Karpas-422 (cell line): ENCODE results near the gene ATRNL1. TPM values are rescaled to one million over a fixed set of nuclear protein-coding genes. Genes with fewer than 3 reads are reported as not detected.

Experiments used
- DNase-seq: peaks from one replicate; pipeline ENCODE4 v3.0.0-alpha.2; 2015
- H2AFZ ChIP-seq: fragments of 200-600 bp; sonication (generic); 2 replicates; pipeline ENCODE4 v1.6.1; 2014; ENCODE audit warnings: antibody characterized with exemption, low read length, mixed read lengths
- H3K27ac ChIP-seq: fragments of 200-600 bp; sonication (generic); 2 replicates; pipeline ENCODE4 v1.5.1; 2014; ENCODE audit warnings: mild to moderate bottlenecking, low read length, moderate library complexity
- H3K27me3 ChIP-seq: fragments of 200-600 bp; sonication (generic); 2 replicates; pipeline ENCODE4 v1.6.1; 2014; ENCODE audit warnings: low read length, mixed read lengths
- H3K36me3 ChIP-seq: fragments of 200-600 bp; sonication (generic); 2 replicates; pipeline ENCODE4 v1.6.1; 2014; ENCODE audit warnings: low read length, mixed read lengths; ENCODE audit not compliant: insufficient read depth
- H3K4me1 ChIP-seq: fragments of 200-600 bp; sonication (generic); 2 replicates; pipeline ENCODE4 v1.6.1; 2014; ENCODE audit warnings: mild to moderate bottlenecking, low read length, mixed read lengths
- H3K4me2 ChIP-seq: fragments of 200-600 bp; sonication (generic); 2 replicates; pipeline ENCODE4 v1.6.1; 2014; ENCODE audit warnings: low read length, low read depth, mild to moderate bottlenecking; ENCODE audit not compliant: poor library complexity, severe bottlenecking
- H3K4me3 ChIP-seq: fragments of 200-600 bp; sonication (generic); 2 replicates; pipeline ENCODE4 v1.5.1; 2014; ENCODE audit warnings: mild to moderate bottlenecking, antibody characterized with exemption, low read length, mixed read lengths
- H3K79me2 ChIP-seq: fragments of 200-600 bp; sonication (generic); 2 replicates; pipeline ENCODE4 v1.6.1; 2014; ENCODE audit warnings: mild to moderate bottlenecking, low read length, mixed read lengths
- H3K9ac ChIP-seq: fragments of 200-600 bp; sonication (generic); 2 replicates; pipeline ENCODE4 v1.6.0; 2014; ENCODE audit warnings: low read length
- H3K9me2 ChIP-seq: fragments of 200-600 bp; sonication (generic), shearing (Covaris generic); replicated peaks from 2 replicates; pipeline ENCODE4 v1.6.0; 2014; ENCODE audit warnings: mild to moderate bottlenecking, low read length, moderate library complexity; ENCODE audit not compliant: insufficient read depth
- H3K9me3 ChIP-seq: fragments of 300-700, 200-600 bp; sonication (generic); 2 replicates; pipeline ENCODE4 v1.6.1; 2014; ENCODE audit warnings: low read length, mixed read lengths
- H4K20me1 ChIP-seq: fragments of 200-600 bp; sonication (generic); 2 replicates; pipeline ENCODE4 v1.6.1; 2014; ENCODE audit warnings: mild to moderate bottlenecking, antibody characterized with exemption, low read length, low read depth; ENCODE audit not compliant: insufficient read depth
- total RNA-seq: library from RNA; depleted of rRNA; stranded (reverse); fragments of >200 nt; shearing (Covaris generic); gene quantifications from 2 replicates; pipeline ENCODE4 v1.2.3, GENCODE V29; 2014; ENCODE audit warnings: low replicate concordance

Gene ATRNL1
- total RNA-seq, 1 experiment from 2014 or later: not detected

DNA sequence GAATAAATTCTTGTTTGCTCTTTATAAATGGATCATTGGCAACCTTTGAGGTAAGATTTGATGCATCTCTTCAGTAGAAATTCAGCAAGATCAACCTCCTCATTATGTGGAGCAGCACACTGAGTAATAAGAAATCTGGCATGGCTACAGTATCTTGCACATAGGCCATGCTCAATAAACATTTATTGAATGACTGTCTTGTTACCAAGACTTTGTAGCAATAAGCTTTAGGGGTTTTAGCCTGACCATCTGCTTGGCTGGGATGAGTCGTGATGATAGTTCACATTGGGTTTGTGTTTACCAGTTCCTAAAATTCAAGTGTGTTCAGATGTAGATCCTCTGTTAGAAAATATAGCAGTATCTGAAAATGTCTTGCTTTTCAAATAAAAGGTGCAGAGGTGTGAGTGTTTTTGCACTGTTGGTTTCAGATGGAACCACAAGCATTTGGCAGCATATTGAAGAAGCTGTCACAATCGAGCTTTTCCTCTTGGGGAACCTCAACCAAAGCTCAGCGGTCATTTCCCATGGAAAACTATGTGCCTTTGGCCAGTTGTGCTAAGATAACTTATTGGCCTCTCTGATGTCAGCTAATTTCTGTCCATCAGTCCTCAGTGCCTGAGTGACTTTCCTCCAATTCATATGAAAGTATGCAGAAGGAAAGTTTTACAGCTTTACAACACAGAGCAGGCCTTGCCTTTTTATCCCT, 737.3 kb downstream of the ATRNL1 start:
- no peaks in the 10 kb centered on the region for H4K20me1 ChIP-seq
- DNase-seq: no peak
- no peaks in the 10 kb centered on the region for H3K36me3 ChIP-seq
- H3K27ac ChIP-seq: no peak overlapping the region
- H3K4me1 ChIP-seq: no peaks in the 10 kb centered on the region
- H3K9ac ChIP-seq: no peak overlapping the region
- no peaks in the 10 kb centered on the region for H3K9me3 ChIP-seq
- H3K9me2 ChIP-seq: no peaks in the 10 kb centered on the region
- no peak overlapping the region for H3K4me3 ChIP-seq
- no peaks in the 10 kb centered on the region for H3K79me2 ChIP-seq
- H3K27me3 ChIP-seq: no peaks in the 10 kb centered on the region
- no peak overlapping the region for H3K4me2 ChIP-seq
- H2AFZ ChIP-seq: no peak overlapping the region

DNA sequence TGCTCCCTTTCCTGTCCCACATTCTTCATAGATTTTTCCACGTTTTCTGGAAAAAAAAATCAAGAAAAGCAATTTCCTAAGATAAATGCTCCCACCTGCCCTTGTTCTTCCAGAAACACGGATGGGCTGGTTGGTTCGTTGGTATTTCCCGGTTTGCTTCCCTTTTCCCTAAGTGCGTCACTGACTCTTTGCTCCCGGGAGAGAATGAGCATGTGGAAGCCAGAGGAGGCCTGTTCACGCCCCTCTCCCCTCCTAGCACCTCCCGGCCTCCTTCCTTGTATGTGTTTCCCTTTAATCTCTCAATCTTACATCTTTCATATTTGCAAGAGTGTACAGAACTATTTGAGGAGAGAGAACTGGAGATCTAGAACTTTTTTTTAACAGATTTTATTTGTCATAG, 737.9 kb downstream of the ATRNL1 start:
- H3K27ac ChIP-seq: no peak overlapping the region
- no peaks in the 10 kb centered on the region for H3K9me3 ChIP-seq
- no peak overlapping the region for H3K4me2 ChIP-seq
- no peaks in the 10 kb centered on the region for H3K4me1 ChIP-seq
- no peaks in the 10 kb centered on the region for H4K20me1 ChIP-seq
- no peak overlapping the region for H3K9ac ChIP-seq
- no peaks in the 10 kb centered on the region for H3K27me3 ChIP-seq
- H2AFZ ChIP-seq: no peak overlapping the region
- no peaks in the 10 kb centered on the region for H3K36me3 ChIP-seq
- no peaks in the 10 kb centered on the region for H3K9me2 ChIP-seq
- no peak for DNase-seq
- H3K79me2 ChIP-seq: no peaks in the 10 kb centered on the region
- no peak overlapping the region for H3K4me3 ChIP-seq

DNA sequence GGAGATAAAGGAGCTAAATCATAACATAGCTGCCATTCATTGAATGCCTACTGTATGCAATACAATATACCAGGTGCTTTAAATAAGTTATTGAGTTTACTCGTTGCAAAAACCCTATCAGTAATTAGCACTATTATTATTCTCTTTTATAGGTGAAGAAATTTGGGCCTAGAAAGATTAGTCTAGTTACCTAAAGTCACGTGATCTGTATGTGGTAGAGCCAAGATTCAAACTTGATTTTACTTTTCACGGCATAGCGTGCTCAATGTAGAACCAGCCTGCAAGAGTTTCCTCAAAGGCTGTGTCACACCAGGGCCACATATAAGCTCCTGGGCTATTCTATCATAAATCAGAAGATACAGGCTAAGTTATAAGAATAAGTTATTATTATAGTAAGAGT, 740.0 kb downstream of the ATRNL1 start:
- Histone ChIP-seq H3K36me3 (no peaks in the 10 kb centered on the region), H3K4me2 (no peak overlapping the region), H3K27me3 (no peaks in the 10 kb centered on the region), H3K9me3 (no peaks in the 10 kb centered on the region), H4K20me1 (no peaks in the 10 kb centered on the region), H3K4me1 (no peaks in the 10 kb centered on the region), H3K27ac (no peak overlapping the region), H3K4me3 (no peak overlapping the region), H3K79me2 (no peaks in the 10 kb centered on the region), H2AFZ (no peak overlapping the region), H3K9me2 (no peaks in the 10 kb centered on the region; the same call in 1 of the 2 replicates), H3K9ac (no peak overlapping the region)
- no peak for DNase-seq

DNA sequence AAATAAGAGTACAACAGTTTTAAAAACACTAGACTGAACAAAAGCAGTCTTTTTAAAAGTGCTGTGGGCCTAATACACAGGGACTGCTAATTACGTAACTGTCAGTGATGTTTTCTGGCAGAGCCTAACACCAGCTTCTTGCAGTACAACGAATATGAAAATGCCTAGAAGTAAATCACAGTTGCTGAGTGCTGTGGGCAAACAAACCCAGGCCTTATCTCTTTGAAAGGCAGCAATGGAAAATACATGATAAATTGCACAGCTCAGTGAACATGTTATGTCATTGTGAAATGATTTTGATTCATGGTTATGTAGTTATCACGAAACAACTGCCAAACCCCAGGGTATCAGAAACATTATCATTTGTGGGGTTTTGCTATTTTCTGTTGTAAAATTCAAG, 751.4 kb downstream of the ATRNL1 start:
- no peaks in the 10 kb centered on the region; the same call in 1 of the 2 replicates for H3K9me2 ChIP-seq
- no peaks in the 10 kb centered on the region for H4K20me1 ChIP-seq
- no peak overlapping the region for H3K4me2 ChIP-seq
- H3K79me2 ChIP-seq: no peaks in the 10 kb centered on the region
- no peak overlapping the region for H2AFZ ChIP-seq
- no peaks in the 10 kb centered on the region; the same call in 1 of the 2 replicates for H3K9me3 ChIP-seq
- no peaks in the 10 kb centered on the region for H3K27me3 ChIP-seq
- H3K4me1 ChIP-seq: no peaks in the 10 kb centered on the region
- no peak for DNase-seq
- no peak overlapping the region for H3K4me3 ChIP-seq
- H3K36me3 ChIP-seq: no peaks in the 10 kb centered on the region
- no peak overlapping the region for H3K9ac ChIP-seq
- H3K27ac ChIP-seq: no peak overlapping the region

DNA sequence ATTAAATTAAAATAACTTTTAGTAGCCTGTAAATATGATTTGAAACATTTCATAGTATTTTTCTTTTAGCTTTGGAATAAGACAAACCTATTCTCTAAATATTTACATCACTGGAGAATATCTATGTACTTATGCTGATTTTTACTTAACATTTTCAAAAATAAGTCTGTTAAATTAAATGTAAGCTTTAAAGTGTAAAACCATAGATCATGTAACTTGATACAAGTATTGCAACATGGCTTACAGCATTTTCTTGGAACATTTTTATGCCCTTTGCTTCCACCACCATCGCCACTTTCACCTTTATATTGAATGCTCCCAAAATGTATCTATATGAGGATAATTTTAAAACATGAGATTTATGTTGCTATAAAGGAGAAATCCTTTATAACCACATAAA, 752.8 kb downstream of the ATRNL1 start:
- H3K36me3 ChIP-seq: no peaks in the 10 kb centered on the region
- H3K27me3 ChIP-seq: no peaks in the 10 kb centered on the region
- H3K9me3 ChIP-seq: no peaks in the 10 kb centered on the region; the same call in 1 of the 2 replicates
- no peak overlapping the region for H3K9ac ChIP-seq
- H3K79me2 ChIP-seq: no peaks in the 10 kb centered on the region
- H3K4me1 ChIP-seq: no peaks in the 10 kb centered on the region
- no peak for DNase-seq
- H3K4me2 ChIP-seq: no peak overlapping the region
- no peaks in the 10 kb centered on the region; the same call in none of the 2 replicates for H3K9me2 ChIP-seq
- no peak overlapping the region for H3K27ac ChIP-seq
- H2AFZ ChIP-seq: no peak overlapping the region
- H3K4me3 ChIP-seq: no peak overlapping the region
- H4K20me1 ChIP-seq: no peaks in the 10 kb centered on the region

DNA sequence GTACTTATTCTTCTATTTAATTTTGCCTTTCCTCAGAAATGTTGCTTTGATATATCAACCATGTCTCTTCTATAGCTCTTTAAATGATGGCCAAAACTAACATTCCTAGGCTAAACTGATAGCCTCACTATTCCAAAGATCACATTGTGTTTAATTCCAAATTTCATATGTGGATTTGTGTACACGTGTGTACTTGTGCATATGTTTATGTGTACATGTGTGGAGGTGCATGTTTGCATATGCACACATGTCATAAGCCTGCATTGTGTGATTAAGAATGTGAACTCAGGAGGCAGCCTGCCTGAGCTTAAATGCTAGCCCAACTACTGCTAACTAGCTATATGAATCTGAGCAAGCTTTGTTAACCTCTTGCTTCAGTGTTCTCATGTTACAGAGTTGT, 753.4 kb downstream of the ATRNL1 start:
- no peak overlapping the region for H2AFZ ChIP-seq
- H3K9me2 ChIP-seq: no peaks in the 10 kb centered on the region; the same call in none of the 2 replicates
- no peaks in the 10 kb centered on the region for H3K27me3 ChIP-seq
- DNase-seq: no peak
- no peaks in the 10 kb centered on the region for H3K79me2 ChIP-seq
- no peak overlapping the region for H3K4me3 ChIP-seq
- no peak overlapping the region for H3K27ac ChIP-seq
- H3K36me3 ChIP-seq: no peaks in the 10 kb centered on the region
- no peaks in the 10 kb centered on the region for H3K4me1 ChIP-seq
- H3K4me2 ChIP-seq: no peak overlapping the region
- no peaks in the 10 kb centered on the region for H4K20me1 ChIP-seq
- H3K9ac ChIP-seq: no peak overlapping the region
- no peaks in the 10 kb centered on the region; the same call in 1 of the 2 replicates for H3K9me3 ChIP-seq

DNA sequence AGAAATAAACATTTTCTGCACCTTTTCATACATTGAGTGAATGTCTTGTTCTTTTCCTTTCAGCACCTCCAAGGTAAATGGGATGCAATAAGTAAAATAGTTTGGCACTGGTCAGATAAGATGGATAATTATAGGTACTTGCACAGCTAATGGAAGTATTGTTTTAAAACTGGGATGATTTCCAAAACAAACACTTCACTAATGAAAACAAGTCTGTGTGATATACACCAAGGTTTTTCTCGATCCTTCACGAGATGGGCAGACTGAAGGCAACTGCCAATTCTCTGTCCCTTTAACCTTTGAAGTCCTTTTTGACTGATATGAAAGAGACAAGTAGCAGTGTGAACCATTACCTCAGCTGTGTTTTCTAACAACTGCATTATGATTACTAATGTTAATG, 756.0 kb downstream of the ATRNL1 start:
- no peak overlapping the region for H3K4me3 ChIP-seq
- no peaks in the 10 kb centered on the region for H3K4me1 ChIP-seq
- no peaks in the 10 kb centered on the region; the same call in 1 of the 2 replicates for H3K9me3 ChIP-seq
- no peaks in the 10 kb centered on the region for H3K79me2 ChIP-seq
- H3K27me3 ChIP-seq: no peaks in the 10 kb centered on the region
- no peak overlapping the region for H3K27ac ChIP-seq
- no peak for DNase-seq
- H3K4me2 ChIP-seq: no peak overlapping the region
- no peaks in the 10 kb centered on the region for H3K36me3 ChIP-seq
- no peaks in the 10 kb centered on the region; the same call in none of the 2 replicates for H3K9me2 ChIP-seq
- no peaks in the 10 kb centered on the region for H4K20me1 ChIP-seq
- H3K9ac ChIP-seq: no peak overlapping the region
- H2AFZ ChIP-seq: no peak overlapping the region

DNA sequence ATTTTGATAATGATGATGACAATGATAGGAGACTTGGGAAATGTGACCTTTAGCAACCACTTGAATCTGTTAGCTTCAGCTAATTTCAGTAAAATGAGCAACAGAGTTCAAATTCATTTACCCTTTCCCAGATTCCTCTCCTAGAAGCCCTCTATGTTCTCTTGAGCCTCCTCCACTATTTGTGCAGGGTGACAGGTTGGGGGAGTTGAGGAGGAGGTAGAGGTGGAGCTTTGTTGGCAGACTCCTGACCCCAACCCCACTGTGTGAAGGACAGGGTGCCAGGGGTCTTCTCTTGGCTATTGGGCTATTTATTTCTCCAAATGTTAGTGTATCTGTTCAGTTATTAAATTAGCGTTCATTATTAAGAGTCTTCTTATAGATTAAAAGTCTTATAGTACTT, 757.5 kb downstream of the ATRNL1 start:
- H2AFZ ChIP-seq: no peak overlapping the region
- no peaks in the 10 kb centered on the region; the same call in none of the 2 replicates for H3K9me2 ChIP-seq
- H3K36me3 ChIP-seq: no peaks in the 10 kb centered on the region
- no peaks in the 10 kb centered on the region for H3K4me1 ChIP-seq
- no peaks in the 10 kb centered on the region for H3K79me2 ChIP-seq
- DNase-seq: no peak
- no peak overlapping the region for H3K27ac ChIP-seq
- H3K9me3 ChIP-seq: no peaks in the 10 kb centered on the region; the same call in 1 of the 2 replicates
- H3K9ac ChIP-seq: no peak overlapping the region
- H3K4me2 ChIP-seq: no peak overlapping the region
- H3K4me3 ChIP-seq: no peak overlapping the region
- H4K20me1 ChIP-seq: no peaks in the 10 kb centered on the region
- H3K27me3 ChIP-seq: no peaks in the 10 kb centered on the region
